Measurements from ENCODE around the gene SLC9A2. TPM values are rescaled to one million over a fixed set of nuclear protein-coding genes. Genes with fewer than 3 reads are reported as not detected.

Gene SLC9A2
- total RNA-seq, 4 donors from 2014 or later, result 61.7 to 151 (median 80.6) TPM

GRCh38 chr2:102718387-102719316 lies 99.3 kb downstream of the SLC9A2 start:
- Histone ChIP-seq H3K4me1 (no peaks in the 10 kb centered on the region), H3K4me3 (no peak overlapping the region), H3K9me3 (no peaks in the 10 kb centered on the region), H3K27me3 (no peaks in the 10 kb centered on the region), H3K27ac (no peak overlapping the region), H3K36me3 (peaks cover 0 to 30% (median 13%) of the 10 kb centered on the region in 4 donors)
- DNase-seq, result no peak
- 96 to 100% methylated on average over 2 to 26 of the region's 26 CpGs for WGBS, 2 donors (ENCODE audit: low coverage in 1 of 2)
- TF ChIP-seq POLR2AphosphoS5 (IDR thresholded peaks at IDR 0.05) (no peak), POLR2A (IDR thresholded peaks at IDR 0.05) (no peak), CTCF (IDR thresholded peaks at IDR 0.05) (no peak), EP300 (IDR thresholded peaks at IDR 0.05; ENCODE audit: low read depth) (no peak)
- intact Hi-C loops (cut with DNase I; ENCODE audit: low total_unique reads) (no loop called here), in situ Hi-C loops (cut with MboI; ENCODE audit: low pct_ligation_motif_present in 1 of 4, low pct_unique_long_range_greater_than_20kb in 1 of 4, low sequenced_read_pairs in 3 of 4) (no loop called here)

- DNase-seq, result no peak
- Histone ChIP-seq H3K4me3 (no peak overlapping the region), H3K4me1 (no peaks in the 10 kb centered on the region), H3K36me3 (peaks cover 0 to 48% (median 13%) of the 10 kb centered on the region in 4 donors), H3K27me3 (no peaks in the 10 kb centered on the region), H3K9me3 (no peaks in the 10 kb centered on the region), H3K27ac (no peak overlapping the region)
- intact Hi-C loops (cut with DNase I; ENCODE audit: low total_unique reads) (no loop called here), in situ Hi-C loops (cut with MboI; ENCODE audit: low pct_ligation_motif_present in 1 of 4, low pct_unique_long_range_greater_than_20kb in 1 of 4, low sequenced_read_pairs in 3 of 4) (no loop called here)
- no peak for TF ChIP-seq POLR2A (IDR thresholded peaks at IDR 0.05)
- TF ChIP-seq POLR2AphosphoS5 (IDR thresholded peaks at IDR 0.05), result no peak
- TF ChIP-seq EP300 (IDR thresholded peaks at IDR 0.05; ENCODE audit: low read depth), result no peak
- WGBS, 2 donors (ENCODE audit: low coverage in 1 of 2), result 80 to 86% methylated on average over 7 of the region's 7 CpGs
These were observed 104.7 kb downstream of the SLC9A2 start for GRCh38 chr2:102724016-102724490.

GRCh38 chr2:102724553-102724952 lies 105.2 kb downstream of the SLC9A2 start:
- H3K36me3 ChIP-seq, result peaks cover 0 to 49% (median 13%) of the 10 kb centered on the region in 4 donors

More at GRCh38 chr2:102724553-102724952, 105.2 kb downstream of the SLC9A2 start:
- in situ Hi-C loops (cut with MboI; ENCODE audit: low pct_ligation_motif_present in 1 of 4, low pct_unique_long_range_greater_than_20kb in 1 of 4, low sequenced_read_pairs in 3 of 4), result no loop called here
- DNase-seq, result no peak
- intact Hi-C loops (cut with DNase I; ENCODE audit: low total_unique reads), result no loop called here
- H3K4me3 ChIP-seq, result no peak overlapping the region
- H3K9me3 ChIP-seq, result no peaks in the 10 kb centered on the region
- no peaks in the 10 kb centered on the region for H3K4me1 ChIP-seq
- no peak for TF ChIP-seq EP300 (IDR thresholded peaks at IDR 0.05; ENCODE audit: low read depth)
- TF ChIP-seq POLR2AphosphoS5 (IDR thresholded peaks at IDR 0.05), result no peak
- TF ChIP-seq POLR2A (IDR thresholded peaks at IDR 0.05), result no peak
- TF ChIP-seq CTCF (IDR thresholded peaks at IDR 0.05), result no peak
- WGBS, 2 donors (ENCODE audit: low coverage in 1 of 2), result 93% methylated on average over 8 to 10 of the region's 10 CpGs
- no peaks in the 10 kb centered on the region for H3K27me3 ChIP-seq
- H3K27ac ChIP-seq, result no peak overlapping the region
